ENCODE measurements around the gene SLC25A25.

Gene SLC25A25

DNA sequence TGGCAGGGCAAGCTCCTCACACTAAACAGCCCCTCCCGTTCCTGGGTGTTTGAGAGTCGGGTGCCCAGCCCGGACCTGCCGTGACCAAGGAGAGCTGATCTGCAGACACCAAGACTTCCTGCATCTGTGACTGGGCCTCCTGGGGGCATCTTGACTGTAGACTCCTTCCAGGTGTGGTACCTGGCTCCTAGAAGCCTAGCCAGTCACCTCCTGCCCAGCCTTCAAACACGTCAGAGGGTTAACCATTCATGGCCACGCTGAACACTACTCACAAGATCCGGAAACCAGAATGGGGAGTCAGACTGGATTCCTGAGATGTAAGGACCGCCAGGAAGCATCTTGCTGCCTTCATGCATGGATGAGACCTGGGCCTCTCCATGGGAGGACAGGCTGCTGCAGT is 77.5 kb downstream of the SLC25A25 start:
- no peak for DNase-seq (ENCODE audit: low read depth, low spot score)

DNA sequence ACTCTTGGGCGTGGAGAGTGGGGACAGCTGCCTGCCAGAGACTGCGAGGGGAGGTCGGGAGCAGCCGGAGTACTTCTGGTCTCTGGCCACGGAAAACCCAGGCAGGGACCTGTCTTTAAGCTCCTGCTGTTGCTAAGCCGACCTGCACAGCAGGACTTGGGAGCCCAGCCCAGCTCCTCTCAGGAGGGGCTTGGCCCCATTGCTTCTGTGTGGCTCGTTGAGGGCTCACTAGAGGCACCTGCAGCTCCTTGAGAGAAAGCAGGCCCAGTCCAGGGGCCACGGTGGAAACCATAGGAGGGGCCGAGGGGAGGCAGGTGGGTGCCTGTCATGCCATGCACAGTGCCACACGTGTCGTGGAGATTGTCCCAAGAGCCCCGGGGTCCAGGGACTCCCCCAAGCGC is 77.9 kb downstream of the SLC25A25 start:
- DNase-seq (ENCODE audit: low read depth, low spot score): no peak

DNA sequence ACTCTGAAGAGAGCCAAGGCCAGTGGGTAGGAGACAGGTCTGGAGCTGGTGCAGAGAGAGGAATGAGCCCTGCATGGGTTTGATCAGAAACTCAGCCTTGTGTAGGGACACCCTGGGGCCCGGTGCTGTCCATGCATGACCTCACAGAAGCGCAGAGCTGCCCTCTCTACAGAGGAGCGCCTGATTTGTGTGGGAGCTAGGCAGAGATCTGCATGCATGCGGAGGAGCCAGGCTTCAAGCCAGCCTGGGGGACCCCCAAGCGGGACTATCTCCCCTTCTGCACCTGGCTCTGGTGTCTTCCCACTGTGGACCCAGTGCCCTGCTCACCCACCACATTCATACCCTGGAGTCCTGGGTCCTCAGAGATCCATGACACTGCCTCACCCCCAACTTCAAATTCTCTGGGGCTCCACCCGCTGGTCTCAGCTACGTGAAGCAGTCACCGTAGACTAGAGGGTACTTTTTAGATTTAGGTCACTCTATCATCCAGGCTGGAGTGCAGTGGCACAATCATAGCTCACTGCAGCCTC is 78.6 kb downstream of the SLC25A25 start:
- DNase-seq (ENCODE audit: low read depth, low spot score): no peak

DNA sequence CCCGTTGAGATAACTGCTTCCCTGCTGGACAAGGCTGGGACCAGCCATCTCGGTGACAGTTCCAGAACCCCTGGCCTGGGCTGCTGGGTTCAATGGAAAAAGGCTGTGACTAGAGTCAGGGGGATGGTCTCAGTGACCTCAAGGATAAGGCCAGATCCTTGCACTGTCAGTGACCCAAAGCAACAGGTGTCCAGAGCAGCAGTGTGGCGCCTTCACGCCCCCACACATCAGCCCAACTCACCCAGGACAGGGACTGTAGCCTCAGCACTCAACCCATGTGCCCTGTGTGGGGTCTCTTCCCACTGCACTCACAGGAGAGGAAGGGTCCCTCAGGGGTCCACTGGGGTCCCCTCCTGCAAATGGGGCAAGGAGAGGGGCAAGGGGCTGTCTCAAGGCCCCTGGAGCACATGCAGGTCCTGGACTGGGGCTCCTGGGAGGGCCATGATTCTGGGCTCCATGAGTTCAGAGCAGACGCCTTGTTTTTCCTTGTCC is 80.5 kb downstream of the SLC25A25 start:
- no peak for DNase-seq (ENCODE audit: low read depth, low spot score)

DNA sequence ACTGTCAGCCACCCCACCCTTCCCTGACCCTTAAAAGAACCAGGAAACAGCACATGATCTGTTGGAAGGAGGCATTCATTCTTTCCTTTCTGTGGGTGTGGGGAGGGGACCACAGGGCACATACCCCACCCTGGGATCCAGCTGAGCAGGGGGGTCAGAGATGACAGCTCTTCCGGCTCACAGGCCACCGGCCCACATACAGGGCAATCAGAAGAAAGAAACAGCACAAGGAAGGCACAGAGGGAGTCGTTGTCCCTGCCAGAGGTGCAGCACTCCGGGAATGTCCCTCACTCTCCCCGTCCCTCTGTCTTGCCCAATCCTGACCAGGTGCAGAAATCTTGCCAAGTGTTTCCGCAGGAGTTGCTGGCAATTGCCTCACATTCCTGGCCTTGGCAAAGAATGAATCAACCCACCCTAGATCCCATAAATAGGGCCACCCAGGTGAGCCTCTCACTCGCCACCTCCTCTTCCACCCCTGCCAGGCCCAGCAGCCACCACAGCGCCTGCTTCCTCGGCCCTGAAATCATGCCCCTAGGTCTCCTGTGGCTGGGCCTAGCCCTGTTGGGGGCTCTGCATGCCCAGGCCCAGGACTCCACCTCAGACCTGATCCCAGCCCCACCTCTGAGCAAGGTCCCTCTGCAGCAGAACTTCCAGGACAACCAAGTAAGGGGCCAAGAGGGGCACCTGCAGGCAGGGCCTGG is 81.1 kb downstream of the SLC25A25 start, which contains the start of gene LCN2:
TSS of gene LCN2 (plus strand) at position 453 of the 701 bp plus-strand sequence. CDS start at position 526, 73 bp downstream.
- no peak for DNase-seq (ENCODE audit: low read depth, low spot score)

DNA sequence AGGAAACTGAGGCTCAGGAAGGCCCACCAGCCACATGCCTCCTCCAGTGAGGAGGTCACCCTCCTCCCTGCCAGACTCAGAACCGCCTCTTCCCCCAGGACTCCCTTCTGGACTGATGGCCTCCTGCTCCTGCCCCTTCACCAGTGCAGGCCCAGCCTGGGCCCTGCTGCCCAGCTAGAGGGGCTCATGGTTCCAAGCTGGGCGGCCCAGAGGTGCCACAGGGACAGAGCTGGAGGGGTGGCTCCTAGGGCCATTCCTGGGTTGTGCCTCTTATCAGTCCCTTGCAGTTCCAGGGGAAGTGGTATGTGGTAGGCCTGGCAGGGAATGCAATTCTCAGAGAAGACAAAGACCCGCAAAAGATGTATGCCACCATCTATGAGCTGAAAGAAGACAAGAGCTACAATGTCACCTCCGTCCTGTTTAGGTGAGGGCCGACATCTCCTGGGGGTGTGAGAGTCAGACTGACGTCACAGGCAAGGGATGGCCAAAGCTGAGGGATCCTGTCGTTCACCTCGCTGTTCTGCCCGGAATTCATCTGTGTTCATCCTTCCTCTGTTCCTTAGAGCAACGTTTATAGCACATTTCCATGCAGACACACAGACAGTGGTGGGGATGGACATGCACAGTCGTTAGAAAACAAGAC is 82.0 kb downstream of the SLC25A25 start:
- DNase-seq (ENCODE audit: low read depth, low spot score): no peak

DNA sequence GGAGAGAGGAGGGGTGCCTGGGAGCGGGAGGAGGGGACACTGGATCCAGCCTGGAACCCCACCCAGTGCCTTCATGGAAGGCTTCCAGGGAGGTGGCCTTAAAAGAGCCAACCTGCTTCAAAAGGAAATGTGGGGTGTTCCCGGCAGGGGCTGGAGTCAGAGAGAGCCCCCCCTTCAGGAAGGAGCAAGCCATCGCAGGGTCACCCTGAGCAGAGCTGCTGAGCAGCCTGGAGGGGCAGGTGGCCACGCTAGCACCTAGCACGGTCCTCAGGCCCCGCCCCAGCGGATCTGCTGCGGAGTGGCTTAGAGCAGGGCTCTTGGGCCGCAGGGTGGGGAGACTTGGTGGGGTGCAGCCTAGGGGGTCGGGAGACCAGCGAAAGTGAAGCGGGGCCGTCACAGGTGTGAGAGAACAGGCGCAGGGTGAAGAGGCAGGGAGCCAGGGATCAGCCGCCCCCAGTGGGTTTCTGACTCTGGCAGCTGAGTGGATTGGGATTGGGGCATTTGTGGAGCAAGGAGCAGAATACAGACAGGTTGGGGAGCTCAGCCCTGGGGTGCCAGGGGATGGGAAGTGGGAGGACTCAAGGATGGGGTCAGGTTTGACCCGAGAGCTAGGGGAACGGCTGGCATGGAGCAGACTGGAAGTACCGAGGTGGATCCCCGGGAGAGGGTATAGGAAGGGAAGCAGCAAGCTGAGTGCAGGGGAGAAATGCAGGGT is 82.7 kb downstream of the SLC25A25 start:
- DNase-seq (ENCODE audit: low read depth, low spot score): no peak

DNA sequence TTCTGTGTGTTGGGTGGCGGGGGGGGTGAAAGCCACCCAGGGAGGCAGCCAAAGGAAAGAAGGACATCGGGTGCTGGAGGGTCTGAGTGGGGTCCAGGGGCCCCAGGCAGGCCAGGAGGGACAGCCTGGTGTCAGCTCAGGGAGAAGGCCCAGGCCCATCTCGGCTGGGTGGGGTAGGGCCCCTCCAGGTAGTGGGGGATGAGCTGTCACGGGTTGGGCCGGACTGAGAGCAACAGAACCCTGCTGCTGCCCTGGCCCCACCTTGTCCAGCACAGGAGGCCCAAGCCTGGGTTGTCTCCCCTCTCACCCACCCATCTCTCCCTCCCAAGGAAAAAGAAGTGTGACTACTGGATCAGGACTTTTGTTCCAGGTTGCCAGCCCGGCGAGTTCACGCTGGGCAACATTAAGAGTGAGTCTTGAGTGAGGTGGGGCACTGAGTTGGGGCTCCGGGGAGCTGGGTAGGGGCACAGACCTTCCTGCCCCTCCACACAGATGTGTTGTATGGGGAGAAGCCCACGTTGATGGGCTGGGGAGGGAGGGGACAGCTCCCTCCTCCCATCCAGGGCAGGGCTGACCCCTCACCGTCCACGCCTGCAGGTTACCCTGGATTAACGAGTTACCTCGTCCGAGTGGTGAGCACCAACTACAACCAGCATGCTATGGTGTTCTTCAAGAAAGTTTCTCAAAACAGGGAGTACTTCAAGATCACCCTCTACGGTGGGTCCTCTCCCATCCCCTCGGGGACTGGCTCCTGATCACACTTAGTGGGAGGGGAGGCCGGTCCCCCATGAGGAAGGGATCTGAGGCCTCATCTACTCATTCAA is 83.5 kb downstream of the SLC25A25 start:
- no peak for DNase-seq (ENCODE audit: low read depth, low spot score)

DNA sequence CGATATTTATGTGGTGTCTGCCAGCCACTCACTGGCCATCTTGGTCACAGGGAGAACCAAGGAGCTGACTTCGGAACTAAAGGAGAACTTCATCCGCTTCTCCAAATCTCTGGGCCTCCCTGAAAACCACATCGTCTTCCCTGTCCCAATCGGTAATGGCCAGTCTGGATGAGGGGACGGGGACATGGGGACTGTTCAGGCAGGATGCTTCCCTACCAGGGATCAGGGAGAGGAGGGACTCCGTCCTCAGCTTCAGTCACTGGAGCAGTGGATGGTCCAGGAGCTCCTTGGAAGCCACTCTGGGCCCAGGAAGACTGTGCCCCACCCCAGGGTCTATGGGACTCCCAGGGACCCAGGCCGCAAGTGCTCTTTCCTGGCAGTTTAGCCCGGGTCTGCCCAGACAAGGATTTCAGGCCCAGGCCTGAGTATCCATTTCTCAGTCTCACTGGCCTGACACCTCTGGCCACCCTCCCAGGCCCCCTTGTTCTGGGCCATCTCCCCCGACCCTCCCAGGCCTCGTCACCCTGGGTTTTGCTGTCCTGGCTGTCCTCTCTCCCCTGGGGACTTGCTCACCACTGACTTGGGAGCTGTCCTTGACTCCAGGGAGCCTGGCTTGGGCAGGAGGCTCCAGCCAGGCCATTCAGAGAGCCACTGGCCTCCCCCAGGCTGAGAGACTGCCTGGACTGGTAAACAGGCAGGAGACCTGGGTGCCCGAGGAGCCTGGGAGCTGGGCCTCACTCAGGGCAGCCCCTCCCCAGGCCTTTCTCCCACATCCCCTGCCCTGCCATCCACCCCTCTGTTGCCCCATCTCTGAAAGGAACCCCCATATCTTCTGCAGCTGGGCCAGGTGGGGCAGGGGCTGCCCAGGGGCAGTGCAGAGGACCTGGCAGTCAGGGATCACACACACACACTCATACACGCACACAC is 84.4 kb downstream of the SLC25A25 start:
- DNase-seq (ENCODE audit: low read depth, low spot score): no peak

DNA sequence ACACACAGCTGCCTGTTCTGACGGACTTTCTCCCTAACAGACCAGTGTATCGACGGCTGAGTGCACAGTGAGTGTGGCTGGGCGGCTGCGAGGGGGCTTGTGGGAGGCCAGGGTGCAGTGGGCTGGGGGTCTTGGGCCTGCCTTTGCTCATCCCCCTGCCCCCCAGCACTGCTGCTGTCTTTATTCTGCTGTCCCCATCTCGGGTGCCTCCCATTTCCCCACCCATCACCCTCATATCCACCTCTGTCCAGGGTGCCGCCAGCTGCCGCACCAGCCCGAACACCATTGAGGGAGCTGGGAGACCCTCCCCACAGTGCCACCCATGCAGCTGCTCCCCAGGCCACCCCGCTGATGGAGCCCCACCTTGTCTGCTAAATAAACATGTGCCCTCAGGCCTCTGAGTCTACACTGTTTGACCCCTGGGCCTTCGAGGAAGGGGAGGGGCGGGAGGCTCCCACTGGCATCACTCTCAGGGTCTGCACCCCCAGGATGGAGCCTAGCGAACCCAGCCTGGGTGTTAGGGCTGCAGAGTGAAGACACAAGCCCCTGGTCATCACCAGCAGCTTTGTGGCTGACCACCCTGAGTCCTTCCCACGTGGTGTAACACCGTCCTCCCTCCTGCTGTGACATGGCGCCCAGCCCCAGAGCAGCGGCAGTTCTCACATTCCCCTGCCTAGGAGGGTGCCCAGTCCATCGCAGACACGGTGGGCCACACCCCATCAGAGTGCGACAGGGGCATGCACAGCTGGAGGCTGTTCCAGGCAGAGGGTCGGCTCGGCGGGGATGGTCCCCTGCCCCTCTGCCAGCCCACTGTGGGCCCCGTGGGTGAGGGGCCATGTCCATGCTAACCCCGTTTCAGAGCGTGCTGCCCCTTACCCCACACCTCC is 85.3 kb downstream of the SLC25A25 start:
- no peak for DNase-seq (ENCODE audit: low read depth, low spot score)

DNA sequence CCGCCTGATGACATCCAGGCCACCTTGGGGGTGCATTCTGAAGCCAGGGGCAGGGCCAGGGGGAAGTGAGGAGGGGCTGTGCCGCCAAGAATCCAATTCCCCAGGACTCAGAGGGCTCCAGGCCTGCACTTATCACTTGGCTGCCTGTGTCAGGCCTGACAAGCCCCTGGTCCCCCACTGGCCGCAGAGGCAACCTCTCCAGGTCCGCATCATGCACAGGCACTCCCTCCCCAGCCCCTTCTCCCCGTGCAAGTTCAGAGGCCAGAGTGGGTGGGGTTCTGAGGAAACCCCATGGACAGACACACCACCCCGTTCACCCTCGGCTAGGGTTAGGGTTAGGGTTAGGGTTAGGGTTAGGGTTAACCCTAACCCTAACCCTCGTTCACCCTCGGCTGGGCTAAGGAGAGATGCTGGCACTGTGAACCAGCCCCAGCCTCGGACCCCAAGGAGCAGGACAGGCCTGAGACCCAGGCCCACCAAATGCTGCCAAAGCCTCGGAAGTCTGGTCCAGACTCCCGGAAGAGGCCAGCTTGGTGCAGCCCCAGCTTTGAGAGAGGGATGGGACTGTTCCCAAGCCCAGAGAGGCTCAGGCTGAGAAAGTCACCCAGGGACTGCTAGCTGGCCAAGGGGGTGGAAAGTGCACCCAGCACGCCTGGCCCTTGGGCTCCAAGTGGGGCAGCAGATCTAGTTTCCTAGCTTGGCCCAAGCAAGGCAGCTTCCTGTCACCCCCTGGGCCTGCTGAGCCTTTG is 86.1 kb downstream of the SLC25A25 start:
- DNase-seq (ENCODE audit: low read depth, low spot score): no peak

DNA sequence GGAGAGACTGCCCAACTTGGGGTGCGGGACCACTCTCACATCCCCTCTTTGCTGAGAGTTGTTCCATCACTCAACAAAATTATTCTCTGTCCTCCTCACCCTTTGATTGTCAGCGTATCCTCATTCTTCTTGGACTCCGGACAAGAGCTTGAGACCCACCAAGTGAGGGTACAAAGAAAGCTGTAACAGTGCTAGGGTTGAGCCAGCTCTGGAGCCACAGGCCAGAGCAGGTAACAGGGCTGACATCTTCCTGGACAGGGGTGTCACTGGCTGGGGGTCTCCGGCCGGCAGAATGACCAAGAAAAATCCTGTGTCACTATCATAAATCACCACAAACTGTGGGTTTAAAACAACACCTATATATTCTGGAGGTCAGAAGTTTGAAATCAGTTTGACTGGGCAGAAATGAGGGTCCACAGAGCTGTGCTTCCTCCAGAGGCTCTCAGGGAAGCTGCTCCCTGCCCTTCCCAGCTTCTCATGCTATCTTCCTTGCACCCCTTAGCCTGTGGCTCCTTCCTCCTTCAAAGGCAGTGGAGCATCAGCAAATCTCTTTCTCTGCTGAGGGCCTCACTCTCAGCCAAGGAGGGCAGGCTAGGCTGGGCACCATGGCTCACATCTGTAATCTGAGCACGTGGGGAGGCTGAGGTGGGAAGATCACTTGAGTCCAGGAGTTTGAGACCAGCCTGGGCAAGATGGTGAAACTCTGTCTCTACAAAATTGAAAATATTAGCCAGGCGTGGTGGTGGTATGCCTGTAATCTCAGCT is 87.9 kb downstream of the SLC25A25 start:
- DNase-seq (ENCODE audit: low read depth, low spot score): no peak

All from activated naive CD8-positive, alpha-beta T cell treated with anti-CD3 and anti-CD28 coated beads, Interleukin-2, amount 50 U/mL, for 16 hours (primary cell).